ENCODE data around the gene TRO. TPM values are rescaled to one million over a fixed set of nuclear protein-coding genes. Genes with fewer than 3 reads are reported as not detected.

Gene TRO
- total and polyA plus RNA-seq, 10 of the 15 experiments (the other 5 are each of a cell fraction or from before 2014, with no cell fraction given), result 0.02 to 1.0 (median 0.35) TPM; not detected in 7

DNA sequence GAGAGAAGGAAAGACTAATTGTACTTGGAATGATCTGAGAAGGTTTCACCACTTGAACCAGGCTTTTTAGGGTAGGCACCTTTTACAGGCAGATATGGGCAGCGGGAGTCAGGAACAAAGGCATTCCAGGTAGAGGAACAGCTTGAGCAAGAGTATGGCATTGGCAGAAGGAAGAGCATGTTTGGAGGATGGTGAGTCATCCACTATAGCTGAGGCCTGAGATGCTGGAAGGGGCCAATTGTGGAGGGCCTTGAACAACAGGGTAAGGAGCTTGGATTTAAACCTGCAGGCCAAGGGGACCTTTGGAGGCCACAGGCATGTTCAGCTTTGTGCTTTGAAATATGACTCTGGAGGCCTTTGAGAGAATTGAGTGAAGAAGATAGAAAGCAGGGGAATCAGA, 41.1 kb downstream of the TRO start:
- no peaks in the 10 kb centered on the region for H3K9me3 ChIP-seq (replicated peaks; ENCODE audit: control insufficient read depth, insufficient read depth, low read length)
- POLR2A ChIA-PET, result no interaction called here
- no TSS peak for BruUV-seq (replicated peaks)
- in situ Hi-C loops (cut with MboI), result no loop called here
- H4K20me1 ChIP-seq (ENCODE audit: control insufficient read depth, insufficient read depth), result no peaks in the 10 kb centered on the region
- RAD21 ChIA-PET (ENCODE audit: unreplicated experiment), result no interaction called here
- intact Hi-C loops (cut with micrococcal nuclease; ENCODE audit: unreplicated experiment), result no loop called here
- no peaks in the 10 kb centered on the region for H3K27me3 ChIP-seq (replicated peaks in 1 of 2; ENCODE audit: control insufficient read depth in 2 of 2, insufficient read depth in 2 of 2, low read length in 1 of 2)
- H3K4me1 ChIP-seq (ENCODE audit: control insufficient read depth, insufficient read depth, low read length), result no peaks in the 10 kb centered on the region
- no peaks in the 10 kb centered on the region for H3K79me2 ChIP-seq (ENCODE audit: control insufficient read depth, insufficient read depth, low read length)
- H2AFZ ChIP-seq (ENCODE audit: control insufficient read depth, low read depth, low read length), result no peak overlapping the region
- no peaks in the 10 kb centered on the region for H3K36me3 ChIP-seq (ENCODE audit: control insufficient read depth in 2 of 2, insufficient read depth in 2 of 2, low read length in 1 of 2)
- no peak overlapping the region for H3K4me2 ChIP-seq (ENCODE audit: control insufficient read depth, insufficient read depth)
- TF ChIP-seq POLR2AphosphoS2 (IDR thresholded peaks at IDR 0.05; ENCODE audit: low read depth, low read length) (no peak), KDM1A (IDR thresholded peaks at IDR 0.05; ENCODE audit: borderline replicate concordance) (no peak), HCFC1 (IDR thresholded peaks at IDR 0.05; ENCODE audit: low read length) (no peak), TAF1 (IDR thresholded peaks at IDR 0.05; ENCODE audit: borderline replicate concordance, low read depth, low read length) (no peak), JUND (IDR thresholded peaks at IDR 0.05; ENCODE audit: low read depth, low read length) (no peak), GATAD2B (conservative IDR thresholded peaks at IDR 0.05; ENCODE audit: low read depth) (no peak), SMARCA5 (IDR thresholded peaks at IDR 0.05) (no peak)
- TF ChIP-seq, protein P1, sequence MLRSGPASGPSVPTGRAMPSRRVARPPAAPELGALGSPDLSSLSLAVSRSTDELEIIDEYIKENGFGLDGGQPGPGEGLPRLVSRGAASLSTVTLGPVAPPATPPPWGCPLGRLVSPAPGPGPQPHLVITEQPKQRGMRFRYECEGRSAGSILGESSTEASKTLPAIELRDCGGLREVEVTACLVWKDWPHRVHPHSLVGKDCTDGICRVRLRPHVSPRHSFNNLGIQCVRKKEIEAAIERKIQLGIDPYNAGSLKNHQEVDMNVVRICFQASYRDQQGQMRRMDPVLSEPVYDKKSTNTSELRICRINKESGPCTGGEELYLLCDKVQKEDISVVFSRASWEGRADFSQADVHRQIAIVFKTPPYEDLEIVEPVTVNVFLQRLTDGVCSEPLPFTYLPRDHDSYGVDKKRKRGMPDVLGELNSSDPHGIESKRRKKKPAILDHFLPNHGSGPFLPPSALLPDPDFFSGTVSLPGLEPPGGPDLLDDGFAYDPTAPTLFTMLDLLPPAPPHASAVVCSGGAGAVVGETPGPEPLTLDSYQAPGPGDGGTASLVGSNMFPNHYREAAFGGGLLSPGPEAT (IDR thresholded peaks at IDR 0.05; ENCODE audit: low read depth), result no peak
- FAIRE-seq, result no peak
- CTCF ChIA-PET, result no interaction called here
- 17% methylated on average over 1 of the region's 1 CpG for WGBS (ENCODE audit: insufficient coverage, insufficient replicate concordance, low lambda C conversion rate, missing lambda C conversion rate)
- no peak for DNase-seq (ENCODE audit: low read depth, low spot score)
- SMC1A ChIA-PET (ENCODE audit: uncharacterized antibody, unreplicated experiment), result no interaction called here
- H3K4me3 ChIP-seq, result no peak overlapping the region
- no peak overlapping the region for H3K9ac ChIP-seq (ENCODE audit: control insufficient read depth, insufficient read depth, low read length)
- H3K27ac ChIP-seq (ENCODE audit: control insufficient read depth, insufficient read depth), result no peak overlapping the region
- ATAC-seq, result no peak
